ENCODE data around the gene FAT2.
"Not testable (repeated sequence)": the region's sequence is repeated elsewhere in the genome, so short reads cannot be mapped to it uniquely, and the experiment has no call there.

The FAT2 gene

GRCh38 chr5:151584057-151584937, 6.8 kb downstream of the FAT2 start:
- Histone ChIP-seq H3K9me3 (ENCODE audit: control insufficient read depth, low read length) (no peaks in the 10 kb centered on the region), H3K36me3 (ENCODE audit: control insufficient read depth, insufficient read depth, low read length) (no peaks in the 10 kb centered on the region), H3K4me3 (ENCODE audit: insufficient read depth, low read depth, low read length, poor library complexity, severe bottlenecking) (no peak overlapping the region), H3K4me1 (ENCODE audit: control insufficient read depth, insufficient read depth, low read length, poor library complexity, severe bottlenecking) (no peaks in the 10 kb centered on the region), H3K27me3 (replicated peaks; ENCODE audit: control insufficient read depth, insufficient read depth, low read length, poor library complexity, severe bottlenecking) (no peaks in the 10 kb centered on the region), H3K27ac (ENCODE audit: insufficient read depth, low read length, poor library complexity, severe bottlenecking) (no peak overlapping the region)
- no peak for DNase-seq

- Histone ChIP-seq H3K4me3 (ENCODE audit: insufficient read depth, low read depth, low read length, poor library complexity, severe bottlenecking) (no peak overlapping the region), H3K27me3 (replicated peaks; ENCODE audit: control insufficient read depth, insufficient read depth, low read length, poor library complexity, severe bottlenecking) (no peaks in the 10 kb centered on the region), H3K36me3 (ENCODE audit: control insufficient read depth, insufficient read depth, low read length) (no peaks in the 10 kb centered on the region), H3K9me3 (ENCODE audit: control insufficient read depth, low read length) (no peaks in the 10 kb centered on the region), H3K27ac (ENCODE audit: insufficient read depth, low read length, poor library complexity, severe bottlenecking) (no peak overlapping the region), H3K4me1 (ENCODE audit: control insufficient read depth, insufficient read depth, low read length, poor library complexity, severe bottlenecking) (no peaks in the 10 kb centered on the region)
- no peak for DNase-seq
These were observed 9.1 kb downstream of the FAT2 start for GRCh38 chr5:151581812-151582583.

- Histone ChIP-seq H3K9me3 (ENCODE audit: control insufficient read depth, low read length) (no peaks in the 10 kb centered on the region), H3K4me1 (ENCODE audit: control insufficient read depth, insufficient read depth, low read length, poor library complexity, severe bottlenecking) (no peaks in the 10 kb centered on the region), H3K4me3 (ENCODE audit: insufficient read depth, low read depth, low read length, poor library complexity, severe bottlenecking) (no peak overlapping the region), H3K27ac (ENCODE audit: insufficient read depth, low read length, poor library complexity, severe bottlenecking) (no peak overlapping the region), H3K36me3 (ENCODE audit: control insufficient read depth, insufficient read depth, low read length) (no peaks in the 10 kb centered on the region), H3K27me3 (replicated peaks; ENCODE audit: control insufficient read depth, insufficient read depth, low read length, poor library complexity, severe bottlenecking) (no peaks in the 10 kb centered on the region)
- DNase-seq = no peak
These were observed 9.8 kb downstream of the FAT2 start for GRCh38 chr5:151581347-151581746.

GRCh38 chr5:151580858-151581257, 10.3 kb downstream of the FAT2 start:
- H3K4me1 ChIP-seq (ENCODE audit: control insufficient read depth, insufficient read depth, low read length, poor library complexity, severe bottlenecking) = no peaks in the 10 kb centered on the region
- no peak overlapping the region for H3K4me3 ChIP-seq (ENCODE audit: insufficient read depth, low read depth, low read length, poor library complexity, severe bottlenecking)
- no peaks in the 10 kb centered on the region for H3K9me3 ChIP-seq (ENCODE audit: control insufficient read depth, low read length)
- H3K27ac ChIP-seq (ENCODE audit: insufficient read depth, low read length, poor library complexity, severe bottlenecking) = no peak overlapping the region
- no peak for DNase-seq
- H3K27me3 ChIP-seq (replicated peaks; ENCODE audit: control insufficient read depth, insufficient read depth, low read length, poor library complexity, severe bottlenecking) = no peaks in the 10 kb centered on the region
- H3K36me3 ChIP-seq (ENCODE audit: control insufficient read depth, insufficient read depth, low read length) = no peaks in the 10 kb centered on the region

- H3K4me1 ChIP-seq (ENCODE audit: control insufficient read depth, insufficient read depth, low read length, poor library complexity, severe bottlenecking) = no peaks in the 10 kb centered on the region
- H3K9me3 ChIP-seq (ENCODE audit: control insufficient read depth, low read length) = no peaks in the 10 kb centered on the region
- no peak overlapping the region for H3K27ac ChIP-seq (ENCODE audit: insufficient read depth, low read length, poor library complexity, severe bottlenecking)
- H3K4me3 ChIP-seq (ENCODE audit: insufficient read depth, low read depth, low read length, poor library complexity, severe bottlenecking) = no peak overlapping the region
- no peaks in the 10 kb centered on the region for H3K27me3 ChIP-seq (replicated peaks; ENCODE audit: control insufficient read depth, insufficient read depth, low read length, poor library complexity, severe bottlenecking)
- no peak for DNase-seq
- no peaks in the 10 kb centered on the region for H3K36me3 ChIP-seq (ENCODE audit: control insufficient read depth, insufficient read depth, low read length)
These were observed 10.9 kb downstream of the FAT2 start for GRCh38 chr5:151580239-151580638.

GRCh38 chr5:151579146-151579545, 12.0 kb downstream of the FAT2 start:
- H3K4me3 ChIP-seq (ENCODE audit: insufficient read depth, low read depth, low read length, poor library complexity, severe bottlenecking); H3K27me3 ChIP-seq (replicated peaks; ENCODE audit: control insufficient read depth, insufficient read depth, low read length, poor library complexity, severe bottlenecking); H3K9me3 ChIP-seq (ENCODE audit: control insufficient read depth, low read length); H3K4me1 ChIP-seq (ENCODE audit: control insufficient read depth, insufficient read depth, low read length, poor library complexity, severe bottlenecking); DNase-seq; H3K36me3 ChIP-seq (ENCODE audit: control insufficient read depth, insufficient read depth, low read length); H3K27ac ChIP-seq (ENCODE audit: insufficient read depth, low read length, poor library complexity, severe bottlenecking): not testable (repeated sequence)

- no peak overlapping the region for H3K4me3 ChIP-seq (ENCODE audit: insufficient read depth, low read depth, low read length, poor library complexity, severe bottlenecking)
- H3K4me1 ChIP-seq (ENCODE audit: control insufficient read depth, insufficient read depth, low read length, poor library complexity, severe bottlenecking) = no peaks in the 10 kb centered on the region
- H3K27ac ChIP-seq (ENCODE audit: insufficient read depth, low read length, poor library complexity, severe bottlenecking) = no peak overlapping the region
- H3K36me3 ChIP-seq (ENCODE audit: control insufficient read depth, insufficient read depth, low read length) = no peaks in the 10 kb centered on the region
- no peaks in the 10 kb centered on the region for H3K27me3 ChIP-seq (replicated peaks; ENCODE audit: control insufficient read depth, insufficient read depth, low read length, poor library complexity, severe bottlenecking)
- no peak for DNase-seq
- no peaks in the 10 kb centered on the region for H3K9me3 ChIP-seq (ENCODE audit: control insufficient read depth, low read length)
These were observed 12.7 kb downstream of the FAT2 start for GRCh38 chr5:151578326-151579025.

- Histone ChIP-seq H3K4me1 (ENCODE audit: control insufficient read depth, insufficient read depth, low read length, poor library complexity, severe bottlenecking) (no peaks in the 10 kb centered on the region), H3K27me3 (replicated peaks; ENCODE audit: control insufficient read depth, insufficient read depth, low read length, poor library complexity, severe bottlenecking) (no peaks in the 10 kb centered on the region), H3K27ac (ENCODE audit: insufficient read depth, low read length, poor library complexity, severe bottlenecking) (no peak overlapping the region), H3K9me3 (ENCODE audit: control insufficient read depth, low read length) (no peaks in the 10 kb centered on the region), H3K4me3 (ENCODE audit: insufficient read depth, low read depth, low read length, poor library complexity, severe bottlenecking) (no peak overlapping the region), H3K36me3 (ENCODE audit: control insufficient read depth, insufficient read depth, low read length) (no peaks in the 10 kb centered on the region)
- DNase-seq = no peak
These were observed 13.6 kb downstream of the FAT2 start for GRCh38 chr5:151577566-151577965.

GRCh38 chr5:151574444-151574996, 16.6 kb downstream of the FAT2 start:
- no peak overlapping the region for H3K27ac ChIP-seq (ENCODE audit: insufficient read depth, low read length, poor library complexity, severe bottlenecking)
- no peak for DNase-seq
- no peaks in the 10 kb centered on the region for H3K9me3 ChIP-seq (ENCODE audit: control insufficient read depth, low read length)
- no peaks in the 10 kb centered on the region for H3K27me3 ChIP-seq (replicated peaks; ENCODE audit: control insufficient read depth, insufficient read depth, low read length, poor library complexity, severe bottlenecking)
- H3K4me1 ChIP-seq (ENCODE audit: control insufficient read depth, insufficient read depth, low read length, poor library complexity, severe bottlenecking) = no peaks in the 10 kb centered on the region
- no peak overlapping the region for H3K4me3 ChIP-seq (ENCODE audit: insufficient read depth, low read depth, low read length, poor library complexity, severe bottlenecking)
- no peaks in the 10 kb centered on the region for H3K36me3 ChIP-seq (ENCODE audit: control insufficient read depth, insufficient read depth, low read length)
